ENCODE results near the gene GUCY1A1.

Gene GUCY1A1

GRCh38 chr4:155629183-155629825 is 37.3 kb upstream of the GUCY1A1 start:
- TF ChIP-seq CTCF (IDR thresholded peaks at IDR 0.05; ENCODE audit: low read depth, low read length): no peak
- H3K4me3 ChIP-seq (ENCODE audit: low read depth, low read length): no peak overlapping the region

GRCh38 chr4:155629956-155630355 is 36.7 kb upstream of the GUCY1A1 start:
- no peak overlapping the region for H3K4me3 ChIP-seq (ENCODE audit: low read depth, low read length)
- no peak for TF ChIP-seq CTCF (IDR thresholded peaks at IDR 0.05; ENCODE audit: low read depth, low read length)

GRCh38 chr4:155632310-155632840 is 34.3 kb upstream of the GUCY1A1 start:
- no peak for TF ChIP-seq CTCF (IDR thresholded peaks at IDR 0.05; ENCODE audit: low read depth, low read length)

DNA sequence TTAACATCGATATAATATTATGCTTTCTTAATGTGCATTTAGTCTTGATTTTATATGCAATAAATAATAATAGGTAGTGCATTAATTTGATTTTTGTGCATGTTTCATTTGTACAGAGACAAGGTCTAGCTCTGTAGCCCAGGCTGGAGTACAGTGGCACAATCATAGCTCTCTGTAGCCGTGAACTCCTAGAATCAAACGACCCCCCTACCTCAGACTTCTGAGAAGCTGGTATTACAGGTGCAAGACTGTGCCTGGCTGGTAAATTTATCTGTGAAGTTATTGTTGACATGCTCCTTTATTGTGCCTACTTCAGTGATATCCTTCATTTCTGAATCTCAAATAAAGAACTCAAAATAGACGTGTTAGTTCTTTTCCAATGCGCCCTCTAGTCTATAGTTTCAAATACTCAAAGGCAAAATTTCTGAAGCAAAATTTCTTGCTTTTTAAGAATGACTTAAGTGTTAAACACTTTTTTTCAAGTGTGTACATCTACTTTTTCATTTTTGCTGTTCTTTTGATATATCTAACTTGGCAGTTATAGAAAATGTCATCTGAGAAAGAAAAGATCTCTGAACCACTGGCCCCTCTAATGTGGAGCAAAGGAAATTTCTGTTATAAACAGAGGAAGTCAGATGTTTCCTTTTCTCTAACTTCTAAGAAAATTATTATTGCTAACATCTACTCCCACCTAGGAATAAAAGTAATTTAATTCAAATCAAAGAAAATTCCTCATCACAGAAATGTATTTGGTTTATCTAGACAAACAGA is 28.3 kb upstream of the GUCY1A1 start:
- no peak for TF ChIP-seq CTCF (IDR thresholded peaks at IDR 0.05; ENCODE audit: low read depth, low read length)
- no peak overlapping the region for H3K4me3 ChIP-seq (ENCODE audit: low read depth, low read length)

More at GRCh38 chr4:155632310-155632840, 34.3 kb upstream of the GUCY1A1 start:
- no peak overlapping the region for H3K4me3 ChIP-seq (ENCODE audit: low read depth, low read length)

DNA sequence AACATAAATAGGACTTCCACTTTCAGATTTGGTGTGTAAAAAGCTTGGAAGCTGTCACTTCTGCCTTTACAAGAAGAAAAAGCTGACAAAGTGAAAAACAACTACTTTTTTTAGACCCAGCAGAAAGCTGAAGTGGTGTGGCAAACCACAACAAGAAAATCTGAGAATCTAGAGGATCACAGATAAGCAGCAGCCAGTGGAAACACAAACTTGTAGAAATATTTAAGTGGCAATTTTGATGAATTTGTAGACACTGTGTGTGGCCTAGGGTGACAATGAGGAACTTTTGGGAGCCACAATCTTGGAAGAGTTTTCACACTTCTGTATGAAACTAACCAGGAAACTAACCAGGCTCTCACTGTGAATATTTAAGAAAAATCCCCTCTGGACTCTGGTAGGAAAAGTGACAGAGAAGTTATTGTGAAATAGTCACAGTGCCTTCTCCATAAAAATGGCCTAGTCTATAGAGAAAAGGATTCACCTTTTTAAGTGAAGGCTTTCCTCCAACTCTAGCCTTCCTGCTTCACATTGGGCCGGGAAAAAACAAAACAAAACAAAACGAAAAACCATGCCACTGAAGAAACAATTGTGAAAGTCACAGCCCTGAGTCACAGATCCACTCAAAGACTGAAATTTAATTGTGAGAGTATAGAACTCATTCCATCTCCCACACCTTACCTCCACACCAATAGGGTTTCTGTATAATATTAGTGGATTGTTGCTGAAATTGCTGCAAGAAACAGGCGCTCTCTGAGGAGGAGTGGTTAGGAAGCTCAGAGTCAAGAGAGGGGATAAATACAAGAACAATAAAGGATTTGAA is 26.7 kb upstream of the GUCY1A1 start:
- no peak for TF ChIP-seq CTCF (IDR thresholded peaks at IDR 0.05; ENCODE audit: low read depth, low read length)
- H3K4me3 ChIP-seq (ENCODE audit: low read depth, low read length): no peak overlapping the region

- H3K4me3 ChIP-seq (ENCODE audit: low read depth, low read length): no peak overlapping the region
- no peak for TF ChIP-seq CTCF (IDR thresholded peaks at IDR 0.05; ENCODE audit: low read depth, low read length)
Observed at GRCh38 chr4:155640751-155641150, 25.9 kb upstream of the GUCY1A1 start.

Measured in WI38 (cell line).